Suprapubic skin (tissue), 4 donors: ENCODE results near the gene TRAF7. TPM values are rescaled to one million over a fixed set of nuclear protein-coding genes. Genes with fewer than 3 reads are reported as not detected.

Experiments used
- DNase-seq, 2 donors: peaks; one replicate each; pipeline ENCODE4 v3.0.0-alpha.2; 2019; ENCODE audit warnings: low spot score in 2 of 2
- H3K27ac ChIP-seq: fragments of 200-600 bp; sonication (generic); one replicate; pipeline ENCODE4 v1.5.1; 2019
- H3K27me3 ChIP-seq: fragments of 200-600 bp; sonication (generic); one replicate; pipeline ENCODE4 v1.5.1; 2019
- H3K36me3 ChIP-seq: fragments of 200-600 bp; sonication (generic); one replicate; pipeline ENCODE4 v1.5.1; 2019
- H3K4me1 ChIP-seq: fragments of 200-600 bp; sonication (generic); one replicate; pipeline ENCODE4 v1.5.1; 2019
- H3K4me3 ChIP-seq: fragments of 200-600 bp; sonication (generic); one replicate; pipeline ENCODE4 v1.5.1; 2019; ENCODE audit warnings: mild to moderate bottlenecking
- H3K9me3 ChIP-seq: fragments of 200-600 bp; sonication (generic); one replicate; pipeline ENCODE4 v1.5.1; 2019
- EP300 ChIP-seq: sonication (generic); formaldehyde crosslinking; IDR thresholded peaks from one replicate; pipeline ENCODE4 v1.6.1; 2017; ENCODE audit warnings: antibody characterized with exemption
- POLR2A ChIP-seq, 2 donors: fragments of 450-650 bp; IDR thresholded peaks; one replicate each; pipeline ENCODE4 v1.6.1; 2017; ENCODE audit warnings: antibody characterized with exemption in 2 of 2, mild to moderate bottlenecking in 2 of 2, moderate library complexity in 2 of 2
- POLR2AphosphoS5 ChIP-seq, 3 donors: sonication (generic); formaldehyde crosslinking; IDR thresholded peaks; one replicate each; pipeline ENCODE4 v1.6.1; 2017; ENCODE audit warnings: antibody characterized with exemption in 3 of 3
- WGBS: methylation state at CpG from one replicate; pipeline ENCODE4 v1.1.5; 2018; 5-methylcytosine and 5-hydroxymethylcytosine counted together
- total RNA-seq, 4 donors: library from RNA; depleted of rRNA; stranded (reverse); fragments of >200 nt; gene quantifications; one replicate each; pipeline ENCODE4 v1.1.0, GENCODE V29; 2016
- TF ChIP-seq, protein P1 (sequence below), 2 donors: fragments of 200-600 bp in 1 of 2; fragments of 450-650 bp in 1 of 2; sonication (generic) in 1 of 2; IDR thresholded peaks; one replicate each; pipeline ENCODE4 v1.5.1; 2016 to 2019; ENCODE audit warnings: antibody characterized with exemption in 2 of 2, mild to moderate bottlenecking in 1 of 2, moderate library complexity in 1 of 2

TRAF7 gene
- total RNA-seq, 4 donors from 2014 or later = 53.4 to 74.7 (median 66.5) TPM

DNA sequence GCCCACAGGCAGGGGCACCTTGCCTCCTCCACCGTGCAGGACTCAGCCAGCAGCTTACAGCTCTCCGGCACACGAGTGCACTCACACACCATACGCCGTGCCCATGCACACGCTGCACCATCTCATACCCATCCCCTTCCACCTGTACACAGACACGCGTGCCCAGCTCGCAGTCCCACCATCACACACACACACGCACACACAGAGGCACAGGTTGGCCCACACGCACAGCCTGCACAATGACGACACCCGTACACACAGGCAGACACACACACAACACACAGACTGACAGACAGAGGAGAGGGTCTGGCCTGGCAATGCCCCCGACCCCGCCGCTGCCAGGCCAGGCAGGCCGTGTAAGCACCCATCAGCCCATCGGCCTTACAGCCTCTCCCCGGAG lies 28.8 kb downstream of the TRAF7 start:
- DNase-seq = no peak
- no peaks in the 10 kb centered on the region for H3K9me3 ChIP-seq
- WGBS = 77% methylated on average over 16 of the region's 19 CpGs
- no peaks in the 10 kb centered on the region for H3K27me3 ChIP-seq
- TF ChIP-seq EP300 = no peak
- no peak for TF ChIP-seq POLR2AphosphoS5 (IDR thresholded peaks at IDR 0.05)
- TF ChIP-seq POLR2A (IDR thresholded peaks at IDR 0.05) = no peak
- TF ChIP-seq, protein P1, sequence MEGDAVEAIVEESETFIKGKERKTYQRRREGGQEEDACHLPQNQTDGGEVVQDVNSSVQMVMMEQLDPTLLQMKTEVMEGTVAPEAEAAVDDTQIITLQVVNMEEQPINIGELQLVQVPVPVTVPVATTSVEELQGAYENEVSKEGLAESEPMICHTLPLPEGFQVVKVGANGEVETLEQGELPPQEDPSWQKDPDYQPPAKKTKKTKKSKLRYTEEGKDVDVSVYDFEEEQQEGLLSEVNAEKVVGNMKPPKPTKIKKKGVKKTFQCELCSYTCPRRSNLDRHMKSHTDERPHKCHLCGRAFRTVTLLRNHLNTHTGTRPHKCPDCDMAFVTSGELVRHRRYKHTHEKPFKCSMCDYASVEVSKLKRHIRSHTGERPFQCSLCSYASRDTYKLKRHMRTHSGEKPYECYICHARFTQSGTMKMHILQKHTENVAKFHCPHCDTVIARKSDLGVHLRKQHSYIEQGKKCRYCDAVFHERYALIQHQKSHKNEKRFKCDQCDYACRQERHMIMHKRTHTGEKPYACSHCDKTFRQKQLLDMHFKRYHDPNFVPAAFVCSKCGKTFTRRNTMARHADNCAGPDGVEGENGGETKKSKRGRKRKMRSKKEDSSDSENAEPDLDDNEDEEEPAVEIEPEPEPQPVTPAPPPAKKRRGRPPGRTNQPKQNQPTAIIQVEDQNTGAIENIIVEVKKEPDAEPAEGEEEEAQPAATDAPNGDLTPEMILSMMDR (IDR thresholded peaks at IDR 0.05) = no peak
- no peaks in the 10 kb centered on the region for H3K36me3 ChIP-seq
- H3K4me3 ChIP-seq = no peak overlapping the region
- no peak overlapping the region for H3K27ac ChIP-seq
- H3K4me1 ChIP-seq = peaks cover 9% of the 10 kb centered on the region

DNA sequence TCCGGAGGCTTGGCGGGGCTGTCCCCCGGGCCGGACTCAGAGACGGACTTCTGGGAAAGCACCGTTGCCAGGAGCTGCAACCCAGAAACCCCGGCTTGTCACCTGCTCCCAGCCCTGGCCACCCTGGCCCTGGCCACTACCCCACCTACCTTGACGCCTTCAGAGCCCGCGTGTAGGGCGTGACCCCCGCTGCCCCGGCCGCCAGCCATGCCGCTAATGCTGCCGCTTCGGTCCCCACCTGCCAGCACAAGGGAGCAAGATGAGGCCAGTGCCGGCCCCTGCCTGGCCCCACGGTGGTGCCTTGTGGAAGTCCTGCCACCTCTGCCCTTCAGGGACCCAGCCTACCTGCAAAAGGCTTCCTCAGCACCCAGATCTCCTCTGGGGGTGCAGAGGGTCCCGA lies 29.4 kb downstream of the TRAF7 start:
- no peaks in the 10 kb centered on the region for H3K9me3 ChIP-seq
- DNase-seq = no peak
- WGBS = 93% methylated on average over 6 of the region's 20 CpGs
- TF ChIP-seq POLR2AphosphoS5 (IDR thresholded peaks at IDR 0.05) (no peak), POLR2A (IDR thresholded peaks at IDR 0.05) (no peak), EP300 (no peak)
- TF ChIP-seq, protein P1 (IDR thresholded peaks at IDR 0.05) = no peak
- no peaks in the 10 kb centered on the region for H3K27me3 ChIP-seq
- H3K36me3 ChIP-seq = no peaks in the 10 kb centered on the region
- no peak overlapping the region for H3K4me3 ChIP-seq
- H3K27ac ChIP-seq = no peak overlapping the region
- H3K4me1 ChIP-seq = peaks cover 7% of the 10 kb centered on the region

DNA sequence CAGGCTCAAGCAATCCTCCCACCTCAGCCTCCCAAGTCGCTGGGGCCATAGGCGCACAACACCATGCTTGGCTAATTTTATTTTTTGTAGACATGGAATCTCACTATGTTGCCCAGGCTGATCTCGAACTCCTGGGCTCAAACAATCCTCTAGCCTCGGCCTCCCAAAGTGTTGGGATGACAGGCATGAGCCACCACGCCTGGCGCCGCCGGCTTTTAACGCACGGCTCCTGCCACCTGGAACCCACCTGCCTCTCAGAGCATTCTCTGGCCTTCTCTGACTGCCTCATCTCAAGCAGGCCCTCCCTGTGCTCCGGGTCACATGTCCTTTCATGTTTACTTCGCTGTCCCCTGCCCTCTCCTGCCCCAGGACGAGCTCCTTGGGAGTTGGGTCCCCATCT lies 30.5 kb downstream of the TRAF7 start:
- Histone ChIP-seq H3K4me3 (no peak overlapping the region), H3K36me3 (no peaks in the 10 kb centered on the region), H3K4me1 (peaks cover 17% of the 10 kb centered on the region), H3K27ac (no peak overlapping the region), H3K9me3 (no peaks in the 10 kb centered on the region), H3K27me3 (no peaks in the 10 kb centered on the region)
- 89% methylated on average over 13 of the region's 13 CpGs for WGBS
- DNase-seq = no peak
- TF ChIP-seq POLR2A (IDR thresholded peaks at IDR 0.05) = no peak
- TF ChIP-seq, protein P1 (IDR thresholded peaks at IDR 0.05) = no peak
- no peak for TF ChIP-seq POLR2AphosphoS5 (IDR thresholded peaks at IDR 0.05)
- TF ChIP-seq EP300 = no peak

DNA sequence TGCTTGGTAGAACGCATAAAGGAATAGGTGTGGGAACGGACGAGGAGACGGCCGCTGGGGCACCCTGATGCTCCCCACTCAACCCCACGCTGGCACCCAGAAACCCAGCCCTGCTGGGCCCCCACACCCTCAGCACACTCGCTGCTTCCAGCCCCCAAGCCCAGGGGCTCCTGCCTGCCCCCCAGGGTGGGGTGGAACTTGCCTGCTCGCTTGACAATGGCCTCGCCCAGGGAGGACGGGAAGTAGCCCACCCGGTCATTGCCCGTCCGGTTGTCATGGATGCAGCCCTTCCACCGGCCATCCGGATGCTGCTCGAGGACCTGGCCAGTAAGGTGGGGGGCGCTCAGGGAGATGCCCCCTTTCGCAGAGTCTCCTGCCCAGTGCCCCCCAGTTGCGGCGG lies 30.9 kb downstream of the TRAF7 start:
- H3K4me3 ChIP-seq = no peak overlapping the region
- DNase-seq = no peak
- H3K27ac ChIP-seq = no peak overlapping the region
- peaks cover 21% of the 10 kb centered on the region for H3K4me1 ChIP-seq
- no peaks in the 10 kb centered on the region for H3K9me3 ChIP-seq
- no CpG with 5 or more reads among the region's 20 CpGs for WGBS
- no peaks in the 10 kb centered on the region for H3K27me3 ChIP-seq
- TF ChIP-seq EP300 = no peak
- no peak for TF ChIP-seq POLR2AphosphoS5 (IDR thresholded peaks at IDR 0.05)
- TF ChIP-seq, protein P1 (IDR thresholded peaks at IDR 0.05) = no peak
- no peak for TF ChIP-seq POLR2A (IDR thresholded peaks at IDR 0.05)
- H3K36me3 ChIP-seq = no peaks in the 10 kb centered on the region

DNA sequence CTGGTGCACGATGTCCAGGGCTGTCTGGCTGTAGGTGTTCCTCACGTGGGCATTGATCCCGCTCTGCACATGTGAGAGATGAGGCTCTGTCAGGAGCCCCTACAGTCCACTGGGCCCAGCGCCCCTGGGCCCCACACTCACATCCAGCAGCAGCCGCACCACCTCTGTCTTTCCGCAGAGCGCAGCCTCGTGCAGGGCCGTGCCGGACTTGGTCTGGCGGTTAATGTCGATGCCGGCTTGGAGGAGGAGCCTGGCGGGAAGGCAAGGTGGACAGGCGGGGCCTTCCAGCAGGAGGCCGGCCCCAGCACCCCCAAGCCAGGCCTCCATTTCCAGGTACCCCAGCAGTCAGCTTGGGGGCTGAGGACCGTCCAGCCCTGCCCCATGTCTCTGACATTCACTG lies 31.6 kb downstream of the TRAF7 start:
- TF ChIP-seq, protein P1 (IDR thresholded peaks at IDR 0.05) = no peak
- TF ChIP-seq POLR2A (IDR thresholded peaks at IDR 0.05) (no peak), POLR2AphosphoS5 (IDR thresholded peaks at IDR 0.05) (no peak), EP300 (no peak)
- no peaks in the 10 kb centered on the region for H3K27me3 ChIP-seq
- H3K4me1 ChIP-seq = peaks cover 17% of the 10 kb centered on the region
- WGBS = 81% methylated on average over 17 of the region's 17 CpGs
- no peaks in the 10 kb centered on the region for H3K9me3 ChIP-seq
- H3K27ac ChIP-seq = no peak overlapping the region
- H3K36me3 ChIP-seq = no peaks in the 10 kb centered on the region
- no peak for DNase-seq
- H3K4me3 ChIP-seq = no peak overlapping the region
